ENCODE measurements around the gene ALDH3B1.
A peak's percentile ranks its signal among the peaks of the same experiment; 100 is the strongest.

The ALDH3B1 gene

GRCh38 chr11:67997475-67997921 lies 12.6 kb upstream of the ALDH3B1 start:
- DNase-seq (ENCODE audit: low spot score): no peak

- DNase-seq (ENCODE audit: low spot score): no peak
Observed at GRCh38 chr11:67998150-67999045, 11.7 kb upstream of the ALDH3B1 start.

- DNase-seq (ENCODE audit: low spot score): no peak
Observed at GRCh38 chr11:67999201-67999629, 10.9 kb upstream of the ALDH3B1 start.

- DNase-seq (ENCODE audit: low spot score): no peak
Observed at GRCh38 chr11:67999704-68000103, 10.4 kb upstream of the ALDH3B1 start.

- DNase-seq (ENCODE audit: low spot score): no peak
Observed at GRCh38 chr11:68002575-68002937, 7.6 kb upstream of the ALDH3B1 start.

GRCh38 chr11:68002938-68003845 lies 6.9 kb upstream of the ALDH3B1 start:
- DNase-seq (ENCODE audit: low spot score): no peak

GRCh38 chr11:68003846-68004550 lies 6.1 kb upstream of the ALDH3B1 start, which contains the start of gene UNC93B1:
UNC93B1 (minus strand) TSS chr11:68004097; CDS start chr11:68004043, 54 bp downstream.
- DNase-seq (ENCODE audit: low spot score): peak; percentile 60

- no peak for DNase-seq (ENCODE audit: low spot score)
Observed at GRCh38 chr11:68004551-68005335, 5.4 kb upstream of the ALDH3B1 start.

GRCh38 chr11:68006606-68007166 lies 3.4 kb upstream of the ALDH3B1 start:
- no peak for DNase-seq (ENCODE audit: low spot score)

- DNase-seq (ENCODE audit: low spot score): no peak
Observed at GRCh38 chr11:68007498-68008380, 2.4 kb upstream of the ALDH3B1 start.

- DNase-seq (ENCODE audit: low spot score): no peak
Observed at GRCh38 chr11:68008381-68009337, 1.5 kb upstream of the ALDH3B1 start.

GRCh38 chr11:68009391-68010089 lies 587 bp upstream of the ALDH3B1 start:
- DNase-seq (ENCODE audit: low spot score): peak; percentile 47

- no peak for DNase-seq (ENCODE audit: low spot score)
Observed at GRCh38 chr11:68011051-68011943, 1.2 kb downstream of the ALDH3B1 start.

GRCh38 chr11:68012044-68012842 lies 2.1 kb downstream of the ALDH3B1 start:
- no peak for DNase-seq (ENCODE audit: low spot score)

- DNase-seq (ENCODE audit: low spot score): no peak
Observed at GRCh38 chr11:68012843-68013610, 2.9 kb downstream of the ALDH3B1 start.
